Fibroblast of skin of scalp (primary cell): ENCODE results near the gene HOOK2.
"Not testable (repeated sequence)": the region's sequence is repeated elsewhere in the genome, so short reads cannot be mapped to it uniquely, and the experiment has no call there.

Experiments used
- DNase-seq: peaks from one replicate; pipeline ENCODE4 v3.0.0-alpha.2; 2013

Gene HOOK2

DNA sequence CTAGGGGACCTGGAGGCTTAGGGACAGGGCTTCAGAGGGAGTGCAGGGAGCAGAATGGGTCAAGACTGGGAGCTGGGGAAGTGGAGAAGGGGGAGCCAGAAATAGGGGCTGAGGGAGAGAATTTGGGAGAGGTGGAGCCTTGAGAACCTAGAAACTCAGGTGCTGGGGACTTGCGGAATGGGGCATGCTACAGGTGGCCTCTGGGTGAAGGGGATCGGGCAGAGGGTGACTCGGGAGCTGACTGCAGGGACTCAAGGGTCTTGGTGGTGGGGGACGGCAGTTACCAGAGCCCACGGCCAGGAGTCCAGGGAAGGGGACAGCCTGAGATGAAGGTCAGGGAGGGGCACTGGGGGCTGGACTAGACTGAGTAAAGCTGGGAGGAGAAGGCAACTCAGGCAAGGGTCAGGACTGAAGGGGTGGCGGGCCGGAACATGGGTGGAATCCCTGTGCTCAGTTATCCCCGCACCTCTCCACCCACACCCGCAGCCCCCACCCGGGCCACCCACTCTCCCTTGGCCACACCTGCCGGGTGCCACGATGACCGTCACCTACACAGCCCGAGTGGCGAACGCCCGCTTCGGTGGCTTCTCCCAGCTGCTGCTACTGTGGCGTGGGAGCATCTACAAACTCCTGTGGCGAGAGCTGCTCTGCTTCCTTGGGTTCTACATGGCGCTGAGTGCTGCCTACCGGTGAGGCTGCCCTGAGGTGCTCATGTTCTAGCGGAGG, 23.1 kb downstream of the HOOK2 start:
- no peak for DNase-seq

DNA sequence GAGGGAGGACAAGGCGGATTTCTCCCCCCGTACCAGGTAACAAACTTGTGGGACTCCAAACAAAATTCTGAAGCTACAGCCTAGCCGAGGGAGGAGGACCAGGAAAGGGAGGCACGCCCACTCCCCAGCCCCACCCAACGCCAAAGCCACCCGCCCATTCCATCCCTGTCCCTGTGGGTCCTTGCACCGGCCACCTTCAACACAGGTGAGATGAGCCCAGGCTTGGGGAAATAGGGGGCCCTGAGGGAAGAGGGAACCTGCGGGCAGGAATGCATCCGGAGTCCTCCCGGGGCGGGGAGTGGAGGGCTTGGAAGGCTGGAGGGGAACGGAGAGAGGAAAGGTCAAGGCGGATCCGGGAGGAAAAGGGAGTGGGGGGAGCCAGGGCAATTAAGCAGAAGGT, 23.7 kb downstream of the HOOK2 start, which contains the start of gene BEST2:
BEST2 (plus strand) TSS at position 157 of the 400 bp plus-strand sequence. CDS start 802 bp downstream, outside the sequence.
- no peak for DNase-seq

DNA sequence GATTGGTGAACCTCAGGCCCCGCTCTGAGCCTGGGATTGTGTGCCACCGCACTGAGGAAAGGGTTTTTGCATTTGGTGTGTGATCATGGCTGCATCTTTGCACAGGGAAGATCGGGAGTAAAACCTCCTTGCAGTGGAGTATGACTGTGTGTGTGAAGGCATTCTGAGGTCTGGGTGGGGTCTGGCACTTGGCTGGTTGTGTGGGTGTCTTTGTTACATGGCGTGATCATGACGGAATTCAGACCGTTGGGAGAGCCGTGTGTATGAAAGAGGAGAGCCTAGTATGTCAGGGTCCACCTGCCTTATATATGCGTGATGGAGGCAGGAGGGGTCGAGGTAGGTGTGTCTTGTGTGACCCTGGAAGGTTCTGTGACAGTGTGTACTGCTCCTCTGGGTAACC, 24.5 kb downstream of the HOOK2 start:
- DNase-seq = no peak

DNA sequence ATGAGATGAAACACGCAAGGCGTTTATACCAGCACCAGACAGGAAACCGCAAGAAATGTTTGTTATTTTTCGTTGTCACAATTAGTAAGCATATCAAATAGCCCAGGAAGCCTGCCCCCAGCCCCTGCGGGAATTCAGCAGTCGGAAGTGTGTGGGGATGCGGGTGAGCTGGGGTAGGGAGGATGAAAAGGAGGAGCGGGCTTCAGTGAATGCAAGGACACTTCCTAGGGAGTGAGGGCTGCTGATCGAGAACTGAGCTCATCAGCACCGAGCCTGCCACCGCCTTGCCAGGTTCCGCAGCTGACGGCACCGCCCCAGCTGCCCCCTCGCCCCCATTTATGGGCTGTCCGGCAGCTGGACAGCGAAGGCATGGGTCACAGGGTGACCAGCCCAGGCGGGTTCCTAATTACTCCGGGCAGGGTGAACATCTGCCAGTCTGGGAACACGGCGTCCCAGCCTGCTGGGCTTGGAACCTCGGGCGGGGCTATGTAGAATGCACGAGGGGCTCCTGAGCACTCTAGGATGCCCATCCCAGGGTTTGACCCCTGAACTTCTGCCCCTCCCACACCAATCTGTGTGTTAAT, 25.3 kb downstream of the HOOK2 start:
- DNase-seq = peak; percentile 29

DNA sequence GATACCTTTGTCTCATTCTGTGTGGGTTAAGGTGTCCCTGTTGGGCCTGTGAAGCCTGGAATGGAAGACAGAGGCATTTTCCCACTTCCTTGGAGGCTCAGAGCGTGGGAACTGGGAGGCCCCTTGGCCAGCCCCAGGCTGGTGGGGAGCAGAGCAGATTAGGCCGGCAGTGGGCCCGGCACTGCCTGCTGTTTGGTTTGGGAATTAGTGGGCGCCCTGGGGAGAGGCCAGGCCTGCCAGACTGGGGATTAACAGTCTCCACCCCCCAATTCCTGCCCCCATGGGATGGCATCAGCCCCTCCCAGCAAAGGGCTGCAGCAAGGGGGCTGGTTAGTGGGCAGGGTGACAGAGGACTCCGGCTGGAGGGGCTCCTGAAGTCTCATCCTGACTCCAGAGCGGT, 26.9 kb downstream of the HOOK2 start:
- DNase-seq = no peak

DNA sequence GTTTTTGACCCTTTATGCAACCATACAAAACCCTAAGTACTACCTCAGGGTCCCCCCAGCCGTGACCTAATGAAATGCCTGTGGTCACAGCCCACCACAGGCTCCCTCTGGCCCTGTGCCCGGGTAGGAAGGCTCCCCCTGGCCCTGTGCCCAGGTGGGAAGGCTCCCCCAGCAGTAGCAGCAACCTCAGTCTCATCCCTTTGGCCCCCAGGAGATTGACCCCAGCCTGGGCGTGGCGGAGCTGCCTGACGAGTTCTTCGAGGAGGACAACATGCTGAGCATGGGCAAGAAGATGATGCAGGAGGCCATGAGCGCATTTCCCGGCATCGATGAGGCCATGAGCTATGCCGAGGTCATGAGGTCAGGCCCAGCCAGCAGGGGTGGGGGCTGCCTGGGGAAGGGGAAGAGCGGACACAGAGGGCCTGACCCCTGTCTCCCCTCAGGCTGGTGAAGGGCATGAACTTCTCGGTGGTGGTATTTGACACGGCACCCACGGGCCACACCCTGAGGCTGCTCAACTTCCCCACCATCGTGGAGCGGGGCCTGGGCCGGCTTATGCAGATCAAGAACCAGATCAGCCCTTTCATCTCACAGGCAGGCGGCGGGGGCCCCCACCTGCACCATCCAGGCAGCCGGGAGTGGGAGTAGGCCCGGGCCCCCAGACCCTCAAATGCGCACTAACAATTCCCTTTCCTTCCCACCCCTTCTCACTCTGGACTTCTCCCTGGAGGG, 30.0 kb downstream of the HOOK2 start:
- DNase-seq = peak; percentile 42

DNA sequence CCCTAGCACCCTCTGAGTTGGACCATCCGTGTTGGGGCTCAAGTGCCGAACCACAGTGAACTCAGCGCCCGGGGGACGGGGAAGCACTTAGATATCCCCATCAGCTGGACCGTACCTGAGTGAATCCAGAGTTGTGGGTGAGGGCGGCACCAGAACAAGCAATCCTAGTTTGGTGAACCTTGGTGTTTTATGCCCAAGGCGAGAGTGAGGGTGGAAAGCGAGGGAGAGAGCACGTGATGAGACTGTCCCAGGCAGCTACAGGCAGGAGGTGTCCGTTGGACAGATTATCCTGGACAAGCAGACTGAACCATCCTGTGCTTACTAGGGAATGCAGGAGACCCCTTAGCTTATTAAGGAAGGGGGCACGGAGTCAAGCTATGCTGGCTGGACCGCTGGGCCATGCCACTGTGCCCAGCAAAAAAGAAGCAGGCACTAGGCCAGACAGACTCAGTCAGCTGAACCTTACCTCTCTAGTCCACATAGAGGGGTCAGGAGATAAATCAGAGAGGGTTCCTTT, 37.5 kb downstream of the HOOK2 start:
- DNase-seq = no peak

DNA sequence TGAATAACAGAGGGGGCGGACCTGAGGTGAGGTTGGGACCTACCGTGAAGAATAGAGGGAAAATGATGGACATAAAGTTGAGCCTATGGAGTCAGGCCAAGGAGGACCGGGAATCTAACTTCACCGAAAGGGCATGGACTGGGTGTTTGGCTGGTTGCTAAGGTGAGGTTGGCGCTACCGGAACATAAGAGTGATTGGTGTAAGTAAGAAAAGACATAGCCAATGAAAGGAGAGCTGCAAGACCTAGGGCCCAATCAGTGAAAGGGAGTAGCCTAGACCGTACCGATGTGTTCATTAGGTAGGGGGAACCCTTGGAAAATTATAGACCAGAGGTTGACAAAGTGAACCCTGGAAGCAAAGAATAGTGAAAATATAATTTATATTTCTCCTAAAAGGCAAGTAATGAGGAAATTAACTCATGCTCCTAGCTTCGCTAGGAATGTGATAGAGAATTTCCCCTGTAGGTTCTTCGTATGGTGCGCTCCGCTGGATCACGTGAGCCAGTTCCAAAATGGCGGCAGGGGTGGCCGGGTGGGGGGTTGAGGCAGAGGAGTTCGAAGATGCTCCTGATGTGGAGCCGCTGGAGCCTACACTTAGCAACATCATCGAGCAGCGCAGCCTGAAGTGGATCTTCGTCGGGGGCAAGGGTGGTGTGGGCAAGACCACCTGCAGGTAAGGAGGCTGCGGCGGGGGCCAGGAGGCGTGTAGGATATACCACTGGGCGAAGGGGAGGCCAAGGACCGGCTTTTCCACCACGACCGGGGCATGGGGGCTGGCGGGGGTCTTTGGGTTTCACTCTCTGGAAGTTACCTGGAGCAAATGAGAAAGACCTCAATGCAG, 38.1 kb downstream of the HOOK2 start, which contains the start of gene GET3:
GET3 (plus strand) TSS at position 503 of the 840 bp plus-strand sequence; CDS start at position 512, 9 bp downstream.
- peak; percentile 100 for DNase-seq

DNA sequence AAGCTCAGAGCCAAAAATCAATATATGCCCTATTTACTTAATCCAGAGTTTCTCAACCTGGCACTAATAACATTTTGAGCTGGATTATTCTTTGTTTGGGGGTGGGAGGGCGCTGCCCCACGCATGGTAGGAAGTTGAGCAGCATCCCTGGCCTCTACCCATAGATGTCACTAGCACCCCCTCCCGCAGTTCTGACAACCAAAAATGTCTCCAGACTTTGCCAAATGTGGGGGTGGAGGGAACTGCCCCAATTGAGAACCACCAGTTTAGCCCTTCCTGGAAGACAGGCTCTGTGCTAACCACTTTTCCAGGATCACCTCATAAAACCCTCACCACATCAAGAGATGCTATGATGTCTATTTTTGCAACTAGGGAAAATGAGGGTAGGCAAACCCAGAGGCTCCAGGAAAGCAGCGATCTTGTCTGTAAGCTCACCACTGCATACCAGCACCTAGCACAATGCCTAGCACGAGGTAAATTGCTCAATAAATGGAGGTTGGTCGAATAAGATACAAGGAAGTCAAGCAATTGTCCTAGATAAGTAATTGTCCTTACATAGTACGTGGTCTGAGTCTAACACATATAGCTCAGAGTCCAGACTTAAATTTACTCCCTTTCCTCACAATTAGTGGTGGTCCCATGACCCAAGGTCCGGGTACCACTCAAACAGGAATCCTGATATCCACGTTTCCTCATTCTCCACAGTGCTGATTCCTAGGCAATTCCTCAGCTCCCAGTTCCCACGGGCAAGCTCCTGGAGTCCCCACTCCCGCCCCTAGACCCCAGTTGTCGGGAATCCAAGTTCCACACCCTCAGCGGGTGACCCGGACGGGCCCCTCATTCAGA, 41.8 kb downstream of the HOOK2 start:
- DNase-seq = peak; percentile 59

DNA sequence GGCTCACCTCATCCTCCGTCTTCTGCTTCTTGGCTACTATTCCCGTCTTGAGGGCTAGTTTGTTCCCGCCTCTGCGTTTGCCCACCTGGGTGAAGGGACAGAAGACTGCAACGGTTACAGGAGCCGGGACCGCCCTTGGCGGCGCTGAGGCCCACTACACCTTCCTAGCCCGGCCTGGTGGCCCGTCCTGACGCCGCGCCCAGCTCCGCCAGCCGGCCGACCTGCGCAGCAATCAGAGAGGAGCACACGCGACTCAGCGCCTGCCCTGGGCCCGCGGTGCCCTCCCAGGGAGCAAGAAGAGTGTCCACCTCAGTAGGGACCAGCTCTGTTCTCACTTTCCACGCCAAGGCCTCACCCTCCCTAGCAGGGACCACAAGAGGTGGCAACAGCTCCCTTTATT, 44.0 kb downstream of the HOOK2 start:
- DNase-seq = no peak

DNA sequence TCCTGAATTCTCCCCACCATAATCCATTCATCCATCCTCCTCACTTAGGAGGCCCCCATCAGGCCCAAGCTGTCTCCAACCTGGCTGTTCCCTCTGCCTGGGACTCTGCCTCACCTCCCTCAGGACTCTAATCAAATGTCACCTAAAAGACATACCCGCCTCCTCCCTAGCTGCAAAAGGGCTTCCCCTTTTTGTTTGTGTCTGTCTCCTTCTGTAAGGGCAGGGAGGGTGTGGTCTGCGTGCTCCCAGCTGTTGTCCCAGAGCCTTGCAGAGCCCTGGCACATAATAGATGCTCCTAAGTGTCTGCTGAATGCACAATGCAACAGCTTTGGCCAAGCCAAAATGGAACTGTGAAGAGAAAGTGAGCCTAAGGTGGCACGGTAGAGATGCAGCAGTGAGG, 45.3 kb downstream of the HOOK2 start:
- no peak for DNase-seq

DNA sequence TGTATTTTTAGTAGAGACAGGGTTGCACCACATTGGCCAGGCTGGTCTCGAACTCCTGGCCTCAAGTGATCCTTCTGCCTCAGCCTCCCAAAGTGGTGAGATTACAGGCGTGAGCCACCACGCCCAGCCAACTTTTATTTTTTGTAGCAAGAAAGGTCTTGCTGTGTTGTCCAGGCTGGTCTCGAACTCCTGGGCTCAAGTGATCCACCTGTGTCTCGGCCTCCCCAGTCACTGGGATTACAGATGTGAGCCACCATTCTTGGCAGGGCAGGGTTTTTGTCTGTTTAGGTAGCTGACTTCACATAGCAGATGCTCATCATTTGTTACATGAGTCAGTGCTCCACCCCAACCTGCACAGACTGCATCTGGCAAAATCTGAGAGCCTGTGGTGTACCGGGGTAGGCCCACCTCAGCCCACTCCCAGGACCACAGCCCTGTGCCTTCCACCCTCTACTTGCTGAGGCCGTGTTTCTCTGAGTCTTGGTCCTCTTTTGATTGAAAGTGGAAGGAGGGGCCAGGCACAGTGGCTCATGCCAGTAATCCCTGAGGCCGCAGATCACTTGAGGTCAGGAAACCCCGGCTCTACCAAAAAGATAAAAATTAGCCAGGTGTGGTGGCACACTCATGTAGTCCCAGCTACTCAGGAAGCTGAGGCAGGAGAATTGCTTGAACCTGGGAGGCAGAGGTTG, 47.5 kb downstream of the HOOK2 start:
- no peak for DNase-seq

DNA sequence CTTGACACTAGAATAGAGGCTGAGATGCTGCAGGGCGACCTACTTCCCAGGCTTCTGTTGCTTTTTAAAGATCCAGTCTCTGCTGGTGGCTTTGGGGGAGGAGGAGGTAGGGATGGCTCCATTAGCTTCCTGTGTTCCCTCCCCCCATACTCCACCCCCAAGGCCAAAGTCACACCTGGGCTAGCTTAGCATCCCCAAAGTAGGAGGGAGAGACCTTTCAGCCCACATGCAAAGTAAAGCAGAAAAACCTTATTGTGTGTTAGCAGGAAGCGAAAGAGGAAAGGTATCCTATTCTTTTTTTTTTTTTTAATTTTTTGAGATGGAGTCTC, 48.4 kb downstream of the HOOK2 start:
- no peak for DNase-seq

DNA sequence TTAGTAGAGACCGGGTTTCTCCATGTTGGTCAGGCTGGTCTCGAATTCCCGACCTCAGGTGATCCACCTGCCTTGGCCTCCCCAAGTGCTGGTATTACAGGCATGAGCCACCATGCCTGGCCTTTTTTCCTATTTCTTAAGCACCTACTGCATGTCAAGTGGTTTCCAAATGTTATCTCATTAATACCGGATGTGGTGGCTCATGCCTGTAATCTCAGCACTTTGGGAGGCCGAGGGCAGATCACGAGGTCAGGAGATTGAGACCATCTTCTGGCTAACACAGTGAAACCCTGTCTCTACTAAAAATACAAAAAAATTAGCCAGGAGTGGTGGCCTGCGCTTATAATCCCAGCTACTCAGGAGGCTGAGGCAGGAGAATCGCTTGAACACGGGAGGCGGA, 49.7 kb downstream of the HOOK2 start:
- DNase-seq = not testable (repeated sequence)

DNA sequence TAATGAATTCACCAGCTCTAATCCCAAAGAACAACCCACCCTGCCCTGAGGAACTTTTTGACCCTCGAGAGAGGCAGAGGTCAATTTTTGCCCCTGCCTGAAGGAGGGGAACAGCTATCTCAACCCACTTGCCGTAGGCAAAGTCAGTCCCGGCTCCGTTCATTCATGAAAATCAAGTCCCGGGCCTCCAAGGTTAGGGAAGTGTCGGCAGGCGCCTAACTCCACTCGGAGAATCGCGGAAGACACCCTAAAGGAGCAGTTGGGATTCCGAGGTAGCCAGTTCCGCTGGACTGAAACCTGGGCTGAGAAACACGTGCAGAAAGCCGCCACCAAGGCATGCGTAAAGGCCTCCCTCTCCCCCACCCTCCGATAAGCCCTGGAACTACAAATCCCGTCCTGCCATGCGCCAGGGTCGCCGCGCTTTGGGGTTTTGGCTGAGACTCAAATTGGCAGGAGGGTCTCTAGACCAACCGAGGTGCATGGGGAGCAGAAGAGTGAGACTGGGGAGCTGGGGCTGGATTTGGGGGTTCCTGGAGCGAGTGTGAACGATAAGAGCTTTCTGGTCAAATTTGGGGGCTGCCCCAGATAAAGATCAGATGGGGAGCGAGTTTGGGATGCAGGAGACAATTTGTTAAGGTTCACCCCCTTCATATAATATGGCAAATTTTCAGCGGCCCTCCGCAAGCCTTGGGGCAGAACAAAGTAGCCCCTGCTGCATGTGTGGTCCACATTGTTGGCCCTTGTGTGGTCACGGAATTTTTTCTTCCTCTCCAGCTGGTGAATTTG, 51.5 kb downstream of the HOOK2 start, which contains the start of gene TNPO2:
TNPO2 (minus strand) TSS at position 292 of the 786 bp plus-strand sequence. CDS start 2,955 bp downstream, outside the sequence.
- DNase-seq = peak; percentile 64

DNA sequence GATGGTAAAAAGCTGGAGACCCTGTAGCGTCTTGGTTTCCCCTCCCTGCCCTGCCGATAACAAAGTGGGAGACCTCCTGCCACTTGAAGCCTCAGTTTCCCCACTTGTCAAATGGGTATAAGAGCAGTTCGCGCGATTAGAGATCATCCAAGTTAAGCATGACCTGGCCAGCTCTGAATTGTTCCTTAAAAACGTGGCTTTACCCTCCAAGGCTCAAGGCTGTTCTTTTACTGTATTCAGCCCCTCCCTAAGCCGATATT, 52.0 kb downstream of the HOOK2 start:
- DNase-seq = no peak

DNA sequence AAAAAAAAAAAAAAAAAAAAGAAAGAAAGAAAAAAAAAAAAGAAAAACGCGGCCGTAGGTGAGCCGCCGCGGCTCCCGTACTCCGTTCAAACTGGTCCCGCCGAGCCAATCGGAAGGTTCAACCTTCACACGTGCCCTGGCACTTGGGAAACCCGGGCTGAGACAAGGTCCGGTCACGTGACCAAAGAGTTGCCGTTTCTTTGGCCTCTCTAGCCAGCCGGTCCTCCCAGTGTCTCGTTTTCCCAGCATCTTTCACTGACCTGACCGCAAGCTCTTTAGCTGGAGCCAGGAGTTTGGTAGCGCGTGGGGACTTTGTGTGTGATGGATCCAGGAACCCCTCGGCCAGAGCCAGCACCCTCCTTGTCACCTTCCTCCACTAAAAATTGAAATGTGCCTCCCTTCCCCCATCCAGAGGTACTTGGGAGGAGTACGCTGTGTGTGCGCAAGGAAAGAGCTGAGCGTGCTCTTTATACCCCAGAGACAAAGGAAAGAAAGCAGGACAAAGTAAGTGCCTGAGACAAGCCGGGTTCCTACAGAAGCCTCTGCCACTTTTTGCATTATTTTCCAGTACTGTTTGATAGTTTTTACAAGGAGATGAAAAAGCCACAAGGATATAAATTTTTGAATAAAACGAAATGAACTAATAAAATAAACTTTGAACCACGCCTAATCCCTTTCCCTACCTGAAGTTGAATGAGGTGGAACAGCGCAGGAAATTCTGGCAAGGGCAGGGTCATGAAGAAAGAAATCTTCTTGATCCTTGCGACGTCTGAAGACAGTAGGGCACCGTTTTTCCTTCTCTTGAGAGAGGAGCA, 52.6 kb downstream of the HOOK2 start:
- peak; percentile 100 for DNase-seq

DNA sequence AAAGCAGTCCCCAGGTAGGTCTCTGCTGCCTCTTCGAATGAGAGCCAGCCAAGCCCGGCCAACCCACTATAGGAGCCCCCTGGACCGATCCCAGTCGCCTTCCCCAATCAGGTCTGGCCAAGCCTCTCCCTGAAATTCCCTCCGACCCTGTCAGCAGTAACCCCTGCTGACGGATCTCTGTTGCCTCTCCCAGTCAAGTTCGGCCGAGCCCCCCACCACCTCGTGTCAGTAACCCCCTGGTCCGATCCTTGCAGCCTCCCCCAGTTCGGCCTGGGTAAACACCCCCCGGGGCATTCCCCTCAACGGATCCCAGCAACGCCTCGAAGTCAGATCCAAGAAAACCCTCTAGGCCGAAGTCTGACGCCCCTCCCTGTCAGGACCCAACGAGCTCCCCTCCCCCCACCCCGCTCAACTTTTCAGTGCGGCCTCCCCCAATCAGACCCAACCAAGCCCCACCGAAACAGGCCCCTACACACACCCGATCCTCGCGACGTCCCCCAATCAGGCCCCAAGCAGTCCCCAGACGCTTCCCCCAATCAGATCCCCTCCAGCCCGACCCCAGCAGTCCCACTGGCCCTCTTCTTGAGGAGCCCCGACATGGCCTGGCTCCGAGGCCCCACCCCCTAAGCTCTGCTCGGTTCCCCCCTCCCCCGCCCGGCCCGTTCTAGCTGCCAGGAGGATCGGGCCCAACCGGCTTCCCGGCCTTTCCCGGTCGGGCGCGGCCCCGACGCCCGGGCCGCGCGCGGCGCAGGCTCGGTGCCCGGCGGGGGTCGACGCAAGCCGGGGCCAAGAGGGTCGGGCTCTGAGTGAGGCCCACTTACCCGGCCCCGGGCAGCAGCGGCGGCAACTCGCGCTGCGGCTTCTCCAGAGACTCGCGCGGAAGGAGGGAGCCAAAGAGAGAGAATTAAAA, 53.4 kb downstream of the HOOK2 start:
- peak; percentile 75 for DNase-seq
